GM21381 (cell line): ENCODE measurements around the gene ENO4.

Source experiments
- ATAC-seq: cut with Tn5 transposase; IDR thresholded peaks from one replicate; pipeline ENCODE4 v1.9.1; 2021; ENCODE audit warnings: mild to moderate bottlenecking, moderate library complexity; ENCODE audit not compliant: unreplicated experiment

The ENO4 gene

DNA sequence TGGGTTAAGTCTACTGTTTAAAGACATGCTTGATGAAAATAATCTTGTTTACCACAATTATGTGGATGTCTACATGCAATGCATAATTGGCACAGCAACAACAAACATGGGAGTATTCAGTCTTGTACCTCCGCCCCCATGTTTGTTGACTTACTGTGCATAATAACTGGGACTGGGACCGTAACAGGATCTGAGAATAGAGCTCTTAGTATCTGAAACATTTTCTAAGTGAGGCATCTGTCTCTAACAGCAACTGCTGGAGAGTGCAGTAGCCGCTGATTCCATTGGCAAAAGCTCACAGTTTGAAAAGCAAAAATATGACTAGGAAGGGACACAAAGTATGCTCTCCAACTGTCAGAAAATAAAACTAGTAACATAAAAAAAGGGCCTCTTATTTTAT, 61.6 kb downstream of the ENO4 start:
- no peak for ATAC-seq

DNA sequence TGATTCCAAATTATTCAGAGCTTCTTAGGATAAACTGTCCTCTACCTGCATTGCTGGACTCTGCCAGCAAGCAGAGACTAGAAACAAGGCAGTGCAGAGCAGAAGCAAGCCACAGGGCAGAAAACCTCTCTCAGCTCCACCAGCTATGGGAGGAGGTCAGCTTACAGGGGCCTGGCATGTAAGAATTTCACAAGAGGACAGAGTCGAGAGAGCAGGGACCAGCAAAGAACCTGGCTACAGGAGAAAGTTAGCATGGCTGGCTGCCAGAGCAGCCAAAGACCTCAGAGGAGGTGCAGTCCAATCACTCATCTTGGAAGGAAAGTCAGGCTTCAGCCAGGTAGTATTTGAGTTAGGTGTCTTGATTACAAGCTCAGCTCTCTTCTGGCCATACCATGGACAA, 62.9 kb downstream of the ENO4 start:
- ATAC-seq = no peak

DNA sequence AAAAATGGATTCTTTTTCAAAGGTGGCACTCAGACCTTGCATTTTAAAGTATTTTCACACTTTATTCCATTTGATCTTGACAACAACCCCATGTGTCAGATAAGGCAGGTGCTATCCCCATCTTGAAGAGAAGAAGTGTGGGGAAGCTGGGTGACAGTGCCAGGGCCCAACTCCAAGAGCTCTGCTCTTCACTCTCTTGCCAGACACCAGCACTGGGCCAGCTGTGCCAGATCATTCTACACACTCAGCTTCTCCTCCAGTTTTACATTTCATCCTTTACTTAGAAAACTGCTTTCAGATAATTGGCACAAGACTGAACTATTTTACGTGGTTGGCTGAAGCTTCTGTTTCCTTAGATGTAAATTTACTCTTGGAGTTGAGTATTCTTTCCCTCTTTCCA, 64.4 kb downstream of the ENO4 start:
- ATAC-seq = no peak

DNA sequence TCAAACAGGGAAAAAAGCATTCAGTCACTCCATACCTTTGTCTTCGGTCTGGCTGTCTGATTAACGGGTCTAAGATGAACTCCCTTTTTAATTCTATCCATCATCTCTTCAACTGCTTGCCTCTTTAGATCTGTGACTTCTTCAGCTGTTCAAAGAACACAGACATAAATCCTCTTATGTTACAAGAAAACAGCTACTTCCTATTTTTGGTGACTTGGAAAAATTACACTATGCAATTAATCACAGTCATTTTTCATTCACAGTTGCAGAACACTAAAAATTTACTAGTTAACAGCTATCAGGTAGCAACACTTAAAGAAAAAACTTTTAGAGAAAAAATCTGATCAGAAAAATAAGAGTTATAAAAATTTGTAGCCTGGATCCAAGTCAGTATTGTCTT, 66.0 kb downstream of the ENO4 start:
- ATAC-seq = no peak

DNA sequence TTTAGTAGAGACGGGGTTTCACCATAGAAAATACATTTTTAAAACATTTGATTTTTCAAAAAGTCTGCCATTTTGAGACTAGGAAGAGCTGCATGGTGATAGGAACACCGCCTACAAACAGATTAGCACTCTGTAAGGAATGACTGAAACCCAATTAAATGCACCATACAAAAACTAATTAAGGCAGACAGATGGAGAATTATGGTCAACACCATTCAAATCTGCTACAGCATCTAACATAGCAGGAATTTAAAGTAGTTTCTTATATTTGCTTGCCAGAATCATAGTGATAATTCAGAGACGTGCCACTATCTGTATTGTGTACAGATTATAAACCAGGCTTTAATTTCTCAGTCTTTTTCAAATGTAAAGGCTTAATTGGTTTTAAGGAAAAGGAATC, 68.2 kb downstream of the ENO4 start:
- no peak for ATAC-seq

DNA sequence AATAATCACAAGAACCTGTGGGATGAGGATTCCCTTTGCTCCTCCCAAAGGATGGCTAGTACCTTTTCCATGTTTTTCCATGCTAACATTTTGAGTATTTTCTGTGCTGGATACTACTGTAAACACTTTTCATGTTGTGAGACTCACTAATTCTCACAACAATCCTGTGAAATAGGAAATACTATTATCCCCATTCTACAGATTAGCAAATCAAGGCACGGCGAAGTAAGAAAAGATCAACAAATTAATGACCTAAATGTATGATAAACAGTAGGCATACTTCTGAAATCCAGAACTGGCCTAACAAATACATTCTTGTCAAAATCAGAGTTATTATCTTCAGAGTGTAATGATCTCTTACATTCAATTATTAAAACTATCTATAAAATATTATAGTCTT, 69.3 kb downstream of the ENO4 start:
- no peak for ATAC-seq

DNA sequence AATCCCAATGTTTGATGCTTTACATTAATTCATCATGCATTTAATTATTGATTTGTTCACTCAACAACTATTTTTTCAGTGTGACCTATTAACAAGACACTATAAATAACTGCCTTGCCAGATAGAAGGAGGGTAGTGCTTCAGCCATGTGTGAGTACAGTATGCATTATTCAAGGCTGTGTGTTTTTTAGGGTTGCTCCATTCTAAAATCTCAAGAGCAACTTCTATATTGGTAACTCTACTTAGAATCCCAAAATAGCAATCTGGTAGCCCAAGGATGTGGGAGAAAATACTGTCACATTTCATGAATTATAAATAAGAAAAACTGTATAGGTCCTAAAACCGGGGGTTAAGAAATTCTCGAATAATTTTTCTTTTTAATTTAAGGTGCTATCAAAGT, 69.9 kb downstream of the ENO4 start:
- no peak for ATAC-seq

DNA sequence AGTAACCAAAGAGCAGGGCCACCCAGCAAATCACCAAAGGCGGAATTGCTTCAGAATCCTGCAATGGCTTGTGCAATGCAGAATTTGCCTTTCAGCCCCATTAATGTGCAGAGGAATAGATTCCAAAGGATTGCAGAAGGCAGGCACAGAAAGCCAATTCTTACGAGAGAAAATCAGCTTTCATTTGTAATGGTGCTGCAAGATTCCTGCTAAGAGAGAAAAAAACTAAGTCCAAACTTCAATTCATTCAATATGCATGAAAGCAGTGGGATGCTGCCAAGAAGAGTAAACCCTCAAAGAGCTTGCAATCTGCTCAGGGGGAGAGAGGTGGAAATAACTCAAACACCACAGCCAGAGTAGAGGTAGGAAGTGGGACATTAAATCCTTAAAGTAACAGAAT, 70.4 kb downstream of the ENO4 start:
- ATAC-seq = no peak

DNA sequence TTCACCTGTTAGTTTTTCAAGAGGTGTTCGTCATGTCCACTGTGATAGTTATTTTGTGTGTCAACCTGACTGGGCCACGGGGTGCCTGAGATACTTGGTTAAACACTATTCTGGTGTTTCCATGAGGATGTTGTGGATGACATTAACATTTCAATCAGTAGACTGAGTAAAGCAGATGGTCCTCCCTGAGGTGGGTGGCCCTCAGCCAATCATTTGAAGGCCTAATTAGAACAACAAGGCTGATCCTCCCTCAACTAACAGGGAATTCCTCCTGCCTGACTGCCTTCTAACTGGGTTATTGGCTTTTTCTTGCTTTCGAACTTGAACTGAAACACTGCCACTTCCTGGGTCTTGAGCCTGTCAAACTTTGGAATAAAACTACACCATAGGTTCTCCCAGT, 75.8 kb downstream of the ENO4 start:
- ATAC-seq = no peak

DNA sequence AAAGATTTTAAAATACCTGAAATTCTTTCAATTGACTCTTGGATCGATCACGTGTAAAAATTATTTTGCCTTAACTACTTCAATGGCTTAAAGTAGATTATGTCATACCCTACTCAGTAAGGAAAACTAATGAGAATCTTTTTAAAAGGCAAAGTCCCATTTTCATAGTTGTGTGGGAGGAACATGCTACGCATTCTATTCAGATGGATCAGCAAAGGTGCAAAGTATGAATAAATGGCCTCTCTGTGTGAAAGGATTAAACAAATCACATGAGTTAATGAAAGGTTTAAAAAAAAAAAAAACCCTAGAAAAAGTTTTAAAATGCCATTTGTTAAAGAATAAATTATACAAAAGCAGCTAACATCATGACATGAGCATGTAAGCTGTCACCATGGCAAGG, 77.1 kb downstream of the ENO4 start:
- ATAC-seq = no peak

DNA sequence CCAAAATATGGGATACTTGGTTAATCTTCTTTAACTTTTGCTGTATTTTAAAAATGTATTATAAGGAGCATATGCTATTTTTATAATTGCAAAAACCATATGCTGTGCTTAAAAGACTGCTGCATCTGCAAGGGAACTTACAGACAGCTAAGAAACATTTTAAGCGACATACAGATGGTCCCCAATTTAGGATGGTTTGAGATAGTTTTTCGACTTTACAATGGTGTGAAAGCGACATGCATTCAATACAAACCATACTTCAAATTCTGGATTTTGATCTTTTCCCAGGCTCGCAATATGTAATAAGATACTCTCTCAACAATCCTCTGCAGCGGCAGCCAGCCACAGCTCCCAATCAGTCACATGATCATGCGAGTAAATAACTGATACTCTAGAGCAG, 82.5 kb downstream of the ENO4 start:
- no peak for ATAC-seq
